H9 (cell line): ENCODE data around the gene ARF4. TPM values are rescaled to one million over a fixed set of nuclear protein-coding genes. Genes with fewer than 3 reads are reported as not detected.

Source experiments
- DNase-seq: peaks from one replicate; pipeline ENCODE4 v3.0.0-alpha.2; 2017
- H2AFZ ChIP-seq: one replicate; pipeline ENCODE4 v1.6.1; 2013; ENCODE audit warnings: mild to moderate bottlenecking, low read length, control low read depth, moderate library complexity
- H2AK5ac ChIP-seq: 2 replicates; pipeline ENCODE4 v1.6.1; 2013; ENCODE audit warnings: low read length, control low read depth, mixed read lengths; ENCODE audit not compliant: insufficient read length
- H2BK120ac ChIP-seq: one replicate; pipeline ENCODE4 v1.6.1; 2013; ENCODE audit warnings: low read depth, mild to moderate bottlenecking, low read length, control low read depth, inconsistent platforms; ENCODE audit not compliant: poor library complexity, severe bottlenecking
- H2BK12ac ChIP-seq: 2 replicates; pipeline ENCODE4 v1.6.1; 2013; ENCODE audit warnings: low read length, control low read depth, mixed read lengths, low read depth; ENCODE audit not compliant: insufficient read length
- H2BK15ac ChIP-seq: 2 replicates; pipeline ENCODE4 v1.6.1; 2013; ENCODE audit warnings: low read depth, low read length, control low read depth
- H2BK20ac ChIP-seq: one replicate; pipeline ENCODE4 v1.6.1; 2013; ENCODE audit warnings: low read depth, mild to moderate bottlenecking, low read length, control low read depth, inconsistent platforms; ENCODE audit not compliant: poor library complexity, severe bottlenecking
- H2BK5ac ChIP-seq: 2 replicates; pipeline ENCODE4 v1.6.1; 2013; ENCODE audit warnings: low read length, control low read depth, mixed read lengths; ENCODE audit not compliant: insufficient read length
- H3K14ac ChIP-seq: 2 replicates; pipeline ENCODE4 v1.6.1; 2013; ENCODE audit warnings: low read length, control low read depth; ENCODE audit not compliant: insufficient read depth
- H3K18ac ChIP-seq: 2 replicates; pipeline ENCODE4 v1.6.1; 2013; ENCODE audit warnings: low read depth, mild to moderate bottlenecking, mixed read lengths, low read length, control low read depth; ENCODE audit not compliant: insufficient read length
- H3K23ac ChIP-seq: 2 replicates; pipeline ENCODE4 v1.6.1; 2013; ENCODE audit warnings: low read length, control low read depth, mixed read lengths, low read depth; ENCODE audit not compliant: insufficient read length
- H3K23me2 ChIP-seq: 2 replicates; pipeline ENCODE4 v1.6.1; 2013; ENCODE audit warnings: low read depth, mild to moderate bottlenecking, mixed read lengths, low read length, control low read depth; ENCODE audit not compliant: insufficient read length, poor library complexity, severe bottlenecking
- H3K27ac ChIP-seq: 2 replicates; pipeline ENCODE4 v1.5.1; 2013; ENCODE audit warnings: low read length, control low read depth, mixed read lengths, low read depth; ENCODE audit not compliant: insufficient read length
- H3K27me3 ChIP-seq: 2 replicates; pipeline ENCODE4 v1.6.1; 2013; ENCODE audit warnings: low read length, control low read depth, inconsistent platforms; ENCODE audit not compliant: insufficient read depth
- H3K4ac ChIP-seq: 2 replicates; pipeline ENCODE4 v1.6.1; 2013; ENCODE audit warnings: low read depth, mild to moderate bottlenecking, control low read depth, inconsistent platforms, low read length, moderate library complexity
- H3K4me1 ChIP-seq: 2 replicates; pipeline ENCODE4 v1.6.1; 2013; ENCODE audit warnings: low read length, control low read depth, inconsistent platforms; ENCODE audit not compliant: insufficient read depth
- H3K4me2 ChIP-seq: 2 replicates; pipeline ENCODE4 v1.6.1; 2013; ENCODE audit warnings: low read length, control low read depth, mixed read lengths; ENCODE audit not compliant: insufficient read length, insufficient read depth
- H3K56ac ChIP-seq: 2 replicates; pipeline ENCODE4 v1.6.1; 2013; ENCODE audit warnings: low read depth, mild to moderate bottlenecking, mixed read lengths, low read length, control low read depth; ENCODE audit not compliant: insufficient read length
- H3K79me1 ChIP-seq: 2 replicates; pipeline ENCODE4 v1.6.1; 2013; ENCODE audit warnings: low read depth, mild to moderate bottlenecking, moderate library complexity, low read length, control low read depth, inconsistent platforms; ENCODE audit not compliant: insufficient read depth, poor library complexity, severe bottlenecking
- H3K79me2 ChIP-seq: 2 replicates; pipeline ENCODE4 v1.6.1; 2013; ENCODE audit warnings: low read length, control low read depth, inconsistent platforms; ENCODE audit not compliant: insufficient read depth
- H3K9ac ChIP-seq: 2 replicates; pipeline ENCODE4 v1.6.1; 2013; ENCODE audit warnings: low read length, control low read depth, mixed read lengths; ENCODE audit not compliant: insufficient read length; ENCODE audit errors: extremely low read depth
- H3K9me3 ChIP-seq: one replicate; pipeline ENCODE4 v1.6.1; 2013; ENCODE audit warnings: low read depth, low read length, inconsistent platforms; ENCODE audit not compliant: control insufficient read depth
- H3T11ph ChIP-seq: one replicate; pipeline ENCODE4 v1.6.1; 2013; ENCODE audit warnings: mild to moderate bottlenecking, low read length, control low read depth, inconsistent platforms
- H4K20me1 ChIP-seq: one replicate; pipeline ENCODE4 v1.6.1; 2013; ENCODE audit not compliant: control insufficient read depth, insufficient read length, insufficient read depth
- H4K5ac ChIP-seq: 2 replicates; pipeline ENCODE4 v1.6.1; 2013; ENCODE audit warnings: low read depth, mild to moderate bottlenecking, mixed read lengths, low read length, control low read depth; ENCODE audit not compliant: insufficient read length
- H4K8ac ChIP-seq: replicated peaks from 2 replicates; pipeline ENCODE4 v1.6.1; 2013; ENCODE audit warnings: low read length, control low read depth, mixed read lengths, low read depth; ENCODE audit not compliant: insufficient read length
- H4K91ac ChIP-seq: 2 replicates; pipeline ENCODE4 v1.6.1; 2013; ENCODE audit warnings: low read depth, mild to moderate bottlenecking, moderate library complexity, mixed read lengths, low read length, control low read depth; ENCODE audit not compliant: insufficient read length
- H3K27ac Mint-ChIP-seq, 3 experiments: 2 replicates in 2 of 3; 3 replicates in 1 of 3; pipeline ENCODE4 v1.8.0; 2020 to 2021; ENCODE audit warnings: mixed read lengths in 3 of 3, mild to moderate bottlenecking in 1 of 3, moderate library complexity in 1 of 3
- H3K27me3 Mint-ChIP-seq: 2 replicates; pipeline ENCODE4 v1.8.0; 2021; ENCODE audit warnings: low read depth, mild to moderate bottlenecking, moderate library complexity, mixed read lengths
- H3K36me3 Mint-ChIP-seq, 3 experiments: 2 replicates in 2 of 3; 3 replicates in 1 of 3; pipeline ENCODE4 v1.8.0; 2020 to 2021; ENCODE audit warnings: low read depth in 3 of 3, mixed read lengths in 3 of 3; ENCODE audit not compliant: insufficient read depth in 1 of 3
- H3K4me1 Mint-ChIP-seq, 2 experiments: 2 replicates each; pipeline ENCODE4 v1.8.0; 2020; ENCODE audit warnings: mixed read lengths in 2 of 2
- H3K4me3 Mint-ChIP-seq, 2 experiments: 2 replicates in 1 of 2; 3 replicates in 1 of 2; pipeline ENCODE4 v1.8.0; 2020 to 2021; ENCODE audit warnings: mild to moderate bottlenecking in 2 of 2, mixed read lengths in 2 of 2, moderate library complexity in 1 of 2
- H3K9me3 Mint-ChIP-seq, 2 experiments: 2 replicates in 1 of 2; 3 replicates in 1 of 2; pipeline ENCODE4 v1.8.0; 2020; ENCODE audit warnings: mild to moderate bottlenecking in 2 of 2, mixed read lengths in 2 of 2, moderate library complexity in 1 of 2
- CTCF ChIP-seq: fragments of 200-600 bp; sonication (generic); conservative IDR thresholded peaks from 3 replicates; pipeline ENCODE4 v1.8.0; 2021; ENCODE audit warnings: antibody characterized with exemption, mild to moderate bottlenecking
- WGBS: extraction: QIAGEN DNeasy Blood & Tissue Kit; methylation state at CpG from one replicate; pipeline ENCODE4 v1.1.7; 2013; ENCODE audit warnings: missing lambda C conversion rate, low lambda C conversion rate, mixed read lengths; ENCODE audit not compliant: insufficient read length; ENCODE audit errors: extremely low coverage; 5-methylcytosine and 5-hydroxymethylcytosine counted together
- long read RNA-seq: library from polyadenylated mRNA; unstranded; transcript quantifications from one replicate; pipeline ENCODE4 v2.0.0, GENCODE V29; 2020
- total RNA-seq: library from RNA; stranded (reverse); gene quantifications from 2 replicates; pipeline ENCODE4 v1.2.1, GENCODE V29; 2021

ARF4 gene
- 160 TPM in 2 replicates for total RNA-seq
- long read RNA-seq, transcript ARF4-201 (6 exons, 1,660 nt), result major isoform, 725 of 775 reads
- long read RNA-seq, transcript ARF4-204 (6 exons, 1,601 nt), result minor isoform, 11 of 775 reads
- long read RNA-seq, partial matches to known transcripts, result 3 of 775 reads
- long read RNA-seq, other reads (novel, unspliced or antisense), result 35 of 775 reads

- peak within 1 kb of the TSS; percentile 96 to 99 for H3K4me3 Mint-ChIP-seq
- TF ChIP-seq CTCF, result peak; percentile 29; the same call in 1 of the 3 replicates
Measured at GRCh38 chr3:57597127-57597923, at the start of gene ARF4. TSS of gene ARF4 (minus strand) at chr3:57597344. CDS start at chr3:57597140, 204 bp downstream.

More at GRCh38 chr3:57597127-57597923, at the start of gene ARF4:
- H3K27ac ChIP-seq, result peak within 1 kb of the TSS; percentile 85
- no peak within 1 kb of the TSS for H2BK15ac ChIP-seq
- H4K20me1 ChIP-seq, result no peaks in the 10 kb centered on the region
- no peaks in the 10 kb centered on the region for H3K4me1 ChIP-seq
- Mint-ChIP-seq H3K4me1 (peaks cover 25 to 29% of the 10 kb centered on the region in 2 experiments), H3K27me3 (no peaks in the 10 kb centered on the region), H3K27ac (peak within 1 kb of the TSS; percentile 100), H3K36me3 (peaks cover 2 to 23% (median 20%) of the 10 kb centered on the region in 3 experiments), H3K9me3 (peaks cover 0 to 3% of the 10 kb centered on the region in 2 experiments; a peak in 2 of 5 replicates)
- no CpG with 5 or more reads among the region's 67 CpGs for WGBS
- peaks cover 27% of the 10 kb centered on the region; the same call in 1 of the 2 replicates for H3K79me2 ChIP-seq
- no peaks in the 10 kb centered on the region for H3K9me3 ChIP-seq
- peak within 1 kb of the TSS; percentile 5; the same call in 1 of the 2 replicates for H3K4ac ChIP-seq
- no peak within 1 kb of the TSS for H3T11ph ChIP-seq
- H2BK20ac ChIP-seq, result no peak within 1 kb of the TSS
- no peaks in the 10 kb centered on the region for H3K23me2 ChIP-seq
- no peaks in the 10 kb centered on the region for H3K79me1 ChIP-seq
- no peak within 1 kb of the TSS for H4K91ac ChIP-seq
- peak within 1 kb of the TSS; percentile 27 for H3K56ac ChIP-seq
- no peak within 1 kb of the TSS for H2BK12ac ChIP-seq
- H2AK5ac ChIP-seq, result no peak within 1 kb of the TSS
- H3K27me3 ChIP-seq, result no peaks in the 10 kb centered on the region
- no peak within 1 kb of the TSS for H3K23ac ChIP-seq
- peak within 1 kb of the TSS; percentile 66 for H3K4me2 ChIP-seq
- peak; percentile 100 for DNase-seq
- H3K9ac ChIP-seq, result peak within 1 kb of the TSS; percentile 91
- H2BK120ac ChIP-seq, result no peak within 1 kb of the TSS
- peak within 1 kb of the TSS; percentile 96 for H3K18ac ChIP-seq
- H3K14ac ChIP-seq, result peak within 1 kb of the TSS; percentile 42
- peak within 1 kb of the TSS; percentile 4 for H2BK5ac ChIP-seq
- no peak within 1 kb of the TSS for H2AFZ ChIP-seq
- no peak within 1 kb of the TSS for H4K8ac ChIP-seq
- H4K5ac ChIP-seq, result peak within 1 kb of the TSS; percentile 67
